Mesenchymal stem cell (in vitro differentiated cells and primary cell): ENCODE data around the gene MREG.

ENCODE experiments used
- DNase-seq: peaks from one replicate; pipeline ENCODE4 v3.0.0-alpha.2; 2013
- H2AFZ ChIP-seq: one replicate; pipeline ENCODE4 v1.6.1; 2013; ENCODE audit warnings: low read depth, mild to moderate bottlenecking, control low read depth, inconsistent platforms, low read length, moderate library complexity
- H2AK5ac ChIP-seq: 2 replicates; pipeline ENCODE4 v1.6.1; 2013; ENCODE audit warnings: low read length, moderate library complexity, mild to moderate bottlenecking, inconsistent platforms; ENCODE audit not compliant: severe bottlenecking
- H2BK120ac ChIP-seq: one replicate; pipeline ENCODE4 v1.6.1; 2013; ENCODE audit warnings: low read depth, mild to moderate bottlenecking, inconsistent platforms, low read length, moderate library complexity
- H2BK12ac ChIP-seq, 2 experiments: one replicate each; pipeline ENCODE4 v1.6.1; 2013; ENCODE audit warnings: inconsistent platforms in 2 of 2, low read length in 2 of 2, mild to moderate bottlenecking in 2 of 2, moderate library complexity in 2 of 2, control low read depth in 1 of 2
- H2BK15ac ChIP-seq: one replicate; pipeline ENCODE4 v1.6.1; 2013; ENCODE audit warnings: mild to moderate bottlenecking, low read depth, inconsistent platforms; ENCODE audit not compliant: poor library complexity, severe bottlenecking
- H2BK5ac ChIP-seq: 2 replicates; pipeline ENCODE4 v1.6.1; 2013; ENCODE audit warnings: low read depth, mild to moderate bottlenecking, low read length, control low read depth, inconsistent platforms; ENCODE audit not compliant: poor library complexity, severe bottlenecking
- H3K14ac ChIP-seq, 2 experiments: one replicate each; pipeline ENCODE4 v1.6.1; 2013; ENCODE audit warnings: inconsistent platforms in 2 of 2, low read length in 2 of 2, control low read depth in 1 of 2, mild to moderate bottlenecking in 1 of 2, moderate library complexity in 1 of 2
- H3K18ac ChIP-seq, 2 experiments: one replicate each; pipeline ENCODE4 v1.6.1; 2013; ENCODE audit warnings: inconsistent platforms in 2 of 2, low read length in 2 of 2, control low read depth in 1 of 2, low read depth in 1 of 2, mild to moderate bottlenecking in 1 of 2
- H3K23ac ChIP-seq, 2 experiments: one replicate each; pipeline ENCODE4 v1.6.1; 2013; ENCODE audit warnings: inconsistent platforms in 2 of 2, low read length in 2 of 2, mild to moderate bottlenecking in 2 of 2, moderate library complexity in 2 of 2, control low read depth in 1 of 2
- H3K27ac ChIP-seq: 2 replicates; pipeline ENCODE4 v1.5.1; 2013; ENCODE audit warnings: mild to moderate bottlenecking, moderate library complexity, low read length, control low read depth, inconsistent platforms; ENCODE audit not compliant: poor library complexity, severe bottlenecking
- H3K27me3 ChIP-seq, 2 experiments: 2 replicates each; pipeline versions ENCODE4 v1.6.1 to v1.7.0; 2013; ENCODE audit warnings: low read length in 2 of 2, mild to moderate bottlenecking in 2 of 2, moderate library complexity in 2 of 2, control low read depth in 1 of 2, inconsistent platforms in 1 of 2; ENCODE audit not compliant: control insufficient read depth in 1 of 2, insufficient read depth in 1 of 2
- H3K36me3 ChIP-seq, 2 experiments: 2 replicates each; pipeline versions ENCODE4 v1.6.1 to v1.7.0; 2013; ENCODE audit warnings: low read length in 2 of 2, control low read depth in 1 of 2, inconsistent platforms in 1 of 2, low read depth in 1 of 2, mild to moderate bottlenecking in 1 of 2; ENCODE audit not compliant: insufficient read depth in 2 of 2, control insufficient read depth in 1 of 2
- H3K4ac ChIP-seq, 2 experiments: one replicate each; pipeline ENCODE4 v1.6.1; 2013; ENCODE audit warnings: inconsistent platforms in 2 of 2, low read length in 2 of 2, mild to moderate bottlenecking in 2 of 2, moderate library complexity in 2 of 2, control low read depth in 1 of 2, low read depth in 1 of 2
- H3K4me1 ChIP-seq: 2 replicates; pipeline ENCODE4 v1.6.1; 2013; ENCODE audit warnings: low read depth, low read length, control low read depth; ENCODE audit not compliant: control insufficient read depth, insufficient read depth
- H3K4me2 ChIP-seq: 2 replicates; pipeline ENCODE4 v1.6.1; 2013; ENCODE audit warnings: low read length, mild to moderate bottlenecking, inconsistent platforms; ENCODE audit not compliant: poor library complexity, severe bottlenecking
- H3K4me3 ChIP-seq, 2 experiments: 2 replicates each; pipeline versions ENCODE4 v1.5.1 to v1.7.0; 2013; ENCODE audit warnings: low read length in 2 of 2, mild to moderate bottlenecking in 2 of 2, control low read depth in 1 of 2, low read depth in 1 of 2; ENCODE audit not compliant: insufficient read depth in 1 of 2
- H3K79me1 ChIP-seq: replicated peaks from 2 replicates; pipeline ENCODE4 v1.6.1; 2013; ENCODE audit warnings: mild to moderate bottlenecking, control low read depth, low read length, inconsistent platforms; ENCODE audit not compliant: poor library complexity, severe bottlenecking
- H3K9ac ChIP-seq: 2 replicates; pipeline ENCODE4 v1.7.0; 2013; ENCODE audit warnings: mild to moderate bottlenecking, low read length, moderate library complexity
- H3K9me3 ChIP-seq: 2 replicates; pipeline ENCODE4 v1.7.0; 2013; ENCODE audit warnings: mild to moderate bottlenecking, low read length; ENCODE audit not compliant: control insufficient read depth
- H4K8ac ChIP-seq: one replicate; pipeline ENCODE4 v1.6.1; 2013; ENCODE audit warnings: inconsistent platforms, mild to moderate bottlenecking, low read length, moderate library complexity
- H4K91ac ChIP-seq: one replicate; pipeline ENCODE4 v1.6.1; 2013; ENCODE audit warnings: mild to moderate bottlenecking, low read length, inconsistent platforms
- WGBS: methylation state at CpG from one replicate; pipeline ENCODE4 v1.1.7; 2013; ENCODE audit warnings: mixed read lengths; 5-methylcytosine and 5-hydroxymethylcytosine counted together

The MREG gene

DNA sequence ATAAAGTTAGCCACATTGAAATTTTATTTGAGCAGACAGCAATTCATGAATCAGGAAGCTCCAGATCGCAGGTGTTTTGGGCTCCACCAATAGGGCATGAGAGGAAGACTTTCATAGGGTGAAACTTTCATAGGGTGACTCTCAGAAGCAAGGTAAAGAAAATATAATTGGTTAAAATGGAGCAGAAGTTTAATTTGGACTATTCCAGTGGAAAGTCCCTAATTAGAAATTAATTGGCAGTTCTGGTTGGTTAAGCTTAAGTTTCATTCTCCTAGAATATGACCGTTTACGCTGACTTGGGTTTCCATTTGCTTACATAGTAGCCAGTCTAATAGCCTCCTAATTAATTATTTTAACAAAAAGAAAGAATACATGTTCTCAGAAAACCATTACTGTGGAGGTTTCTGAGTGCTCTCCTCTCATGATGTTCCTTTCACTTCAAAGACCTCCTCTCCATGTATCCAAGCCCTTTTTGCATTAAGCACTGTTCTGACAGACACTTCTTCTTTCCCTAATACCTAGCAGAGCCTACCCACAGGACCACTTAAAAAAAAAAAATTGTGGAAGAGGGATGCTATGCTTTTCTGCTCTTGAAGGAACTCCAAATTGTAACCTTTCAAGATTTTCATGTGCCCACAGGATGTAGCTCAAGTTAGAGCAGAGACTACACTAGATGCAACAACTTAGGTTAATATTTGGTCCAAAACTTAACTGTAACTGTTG lies 99.1 kb downstream of the MREG start:
- Histone ChIP-seq H3K9me3 (no peaks in the 10 kb centered on the region), H2BK15ac (no peak overlapping the region), H3K79me1 (no peaks in the 10 kb centered on the region), H2AK5ac (no peak overlapping the region), H2BK12ac (no peak overlapping the region), H3K4ac (no peak overlapping the region), H3K4me3 (no peak overlapping the region), H3K18ac (no peak overlapping the region), H2AFZ (no peak overlapping the region), H3K4me1 (peaks cover 3% of the 10 kb centered on the region), H3K4me2 (no peak overlapping the region), H4K8ac (no peak overlapping the region), H3K27ac (no peak overlapping the region), H3K27me3 (no peaks in the 10 kb centered on the region), H3K36me3 (no peaks in the 10 kb centered on the region), H3K9ac (no peak overlapping the region), H4K91ac (no peak overlapping the region), H3K14ac (no peak overlapping the region), H2BK5ac (no peak overlapping the region), H2BK120ac (no peak overlapping the region), H3K23ac (no peak overlapping the region)
- WGBS, result 96% methylated on average over 1 of the region's 3 CpGs
- DNase-seq, result no peak

DNA sequence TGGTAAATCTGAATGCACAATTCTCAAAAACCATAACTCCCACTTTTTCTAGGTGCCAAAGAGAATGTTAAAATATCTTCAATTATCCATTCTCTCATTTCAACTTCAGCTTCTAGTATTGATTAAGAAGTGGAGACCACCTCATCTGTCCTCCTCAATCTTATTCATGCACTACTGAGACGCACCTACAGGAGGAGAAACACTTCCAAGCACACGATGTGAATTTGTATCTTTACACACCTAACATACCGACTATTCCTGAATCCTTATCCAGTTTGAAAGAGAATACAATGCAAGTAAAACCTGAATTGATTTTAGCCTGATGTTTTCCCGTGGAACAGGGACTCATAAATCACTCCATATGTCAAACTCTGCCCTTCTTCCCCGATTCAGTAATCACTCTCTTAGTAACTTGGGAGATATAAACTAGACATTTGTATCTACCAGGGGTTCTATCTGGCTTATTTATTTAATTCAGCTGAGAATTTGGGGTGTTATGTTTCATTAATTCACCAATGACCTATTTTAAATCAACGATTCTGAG lies 101.0 kb downstream of the MREG start:
- Histone ChIP-seq H3K79me1 (no peaks in the 10 kb centered on the region), H2AK5ac (no peak overlapping the region), H3K36me3 (no peaks in the 10 kb centered on the region), H3K4ac (no peak overlapping the region), H3K23ac (no peak overlapping the region), H4K8ac (no peak overlapping the region), H2AFZ (no peak overlapping the region), H2BK15ac (no peak overlapping the region), H2BK120ac (no peak overlapping the region), H2BK12ac (no peak overlapping the region), H3K9me3 (no peaks in the 10 kb centered on the region), H3K4me3 (peak overlapping the region in 1 of 2 experiments; percentile 1), H4K91ac (no peak overlapping the region), H3K4me2 (no peak overlapping the region), H3K18ac (no peak overlapping the region), H3K14ac (no peak overlapping the region), H3K27me3 (no peaks in the 10 kb centered on the region), H3K4me1 (no peaks in the 10 kb centered on the region), H3K9ac (peak overlapping the region; percentile 57), H2BK5ac (no peak overlapping the region), H3K27ac (no peak overlapping the region)
- WGBS, result 92% methylated on average over 3 of the region's 6 CpGs
- DNase-seq, result no peak

GRCh38 chr2:215911301-215912085 lies 101.9 kb downstream of the MREG start:
- H3K14ac ChIP-seq, result no peak overlapping the region
- WGBS, result 91% methylated on average over 7 of the region's 8 CpGs
- H2BK5ac ChIP-seq, result no peak overlapping the region
- H2BK120ac ChIP-seq, result no peak overlapping the region
- DNase-seq, result no peak
- H3K27ac ChIP-seq, result no peak overlapping the region
- H4K8ac ChIP-seq, result no peak overlapping the region
- H2AK5ac ChIP-seq, result no peak overlapping the region
- H3K4me1 ChIP-seq, result no peaks in the 10 kb centered on the region
- H3K4ac ChIP-seq, result no peak overlapping the region
- no peak overlapping the region for H3K23ac ChIP-seq
- H2BK12ac ChIP-seq, result no peak overlapping the region
- no peaks in the 10 kb centered on the region for H3K79me1 ChIP-seq
- no peak overlapping the region for H3K9ac ChIP-seq
- no peak overlapping the region for H2AFZ ChIP-seq
- no peaks in the 10 kb centered on the region for H3K36me3 ChIP-seq
- H4K91ac ChIP-seq, result no peak overlapping the region
- no peak overlapping the region for H3K18ac ChIP-seq
- H3K9me3 ChIP-seq, result no peaks in the 10 kb centered on the region
- no peak overlapping the region for H2BK15ac ChIP-seq
- no peaks in the 10 kb centered on the region for H3K27me3 ChIP-seq
- no peak overlapping the region for H3K4me3 ChIP-seq
- H3K4me2 ChIP-seq, result no peak overlapping the region

DNA sequence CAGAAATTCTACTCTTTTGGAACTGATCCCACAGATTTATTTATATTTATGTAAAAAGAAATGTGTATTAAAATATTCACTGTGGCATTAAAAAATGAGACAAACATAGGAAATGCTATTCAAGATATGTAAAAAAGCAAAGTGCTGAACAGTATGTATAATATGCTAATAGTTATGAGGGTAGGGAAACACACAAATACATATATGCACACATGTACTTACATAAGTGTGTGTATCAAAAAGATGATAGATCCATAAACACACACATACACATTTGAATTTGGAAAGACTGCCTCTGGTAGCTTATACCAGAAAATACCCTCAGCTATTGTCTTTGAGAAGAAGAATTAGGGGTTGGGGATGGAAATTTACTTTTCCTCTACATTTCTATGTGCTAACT lies 103.2 kb downstream of the MREG start:
- Histone ChIP-seq H3K4me2 (no peak overlapping the region), H2BK15ac (no peak overlapping the region)
- DNase-seq, result no peak

More for the DNA sequence above, 103.2 kb downstream of the MREG start:
- Histone ChIP-seq H3K23ac (no peak overlapping the region), H4K8ac (no peak overlapping the region), H3K4me1 (no peaks in the 10 kb centered on the region), H3K27me3 (no peaks in the 10 kb centered on the region), H2AFZ (no peak overlapping the region), H3K18ac (no peak overlapping the region), H3K14ac (no peak overlapping the region), H3K4ac (no peak overlapping the region), H3K27ac (no peak overlapping the region), H3K9me3 (no peaks in the 10 kb centered on the region), H2BK5ac (no peak overlapping the region), H4K91ac (no peak overlapping the region), H2AK5ac (no peak overlapping the region), H3K9ac (no peak overlapping the region), H3K4me3 (no peak overlapping the region), H3K79me1 (no peaks in the 10 kb centered on the region), H2BK12ac (no peak overlapping the region), H2BK120ac (no peak overlapping the region), H3K36me3 (no peaks in the 10 kb centered on the region)
